Hematopoietic multipotent progenitor cell (in vitro differentiated cells): ENCODE measurements around the gene UGT1A4. TPM values are rescaled to one million over a fixed set of nuclear protein-coding genes. Genes with fewer than 3 reads are reported as not detected.

Experiments
- DNase-seq, 3 donors: peaks; one replicate each; pipeline ENCODE4 v3.0.0-alpha.2; 2011 to 2015; ENCODE audit warnings: low read depth in 2 of 3, low spot score in 2 of 3
- total RNA-seq: library from RNA; depleted of rRNA; stranded (reverse); fragments of >200 nt; gene quantifications from one replicate; pipeline ENCODE4 v1.2.3, GENCODE V29; 2012

The UGT1A4 gene
- not detected for total RNA-seq

- DNase-seq: no peak
These were observed at the start of gene UGT1A4 for GRCh38 chr2:233718552-233718951. Gene UGT1A4 (plus strand): TSS chr2:233718736. CDS start chr2:233718821, 85 bp downstream.

GRCh38 chr2:233671290-233672161, 47.0 kb upstream of the UGT1A4 start, which contains the start of gene UGT1A9:
Gene UGT1A9 (plus strand): TSS chr2:233671898. CDS start chr2:233671935, 37 bp downstream.
- DNase-seq: no peak

- peak in 1 of 3 donors; percentile 41 for DNase-seq
These were observed 45.6 kb upstream of the UGT1A4 start for GRCh38 chr2:233672886-233673285.

GRCh38 chr2:233673896-233674295, 44.6 kb upstream of the UGT1A4 start:
- no peak for DNase-seq

- no peak for DNase-seq
These were observed 44.2 kb upstream of the UGT1A4 start for GRCh38 chr2:233674314-233674713.

- no peak for DNase-seq
These were observed 43.5 kb upstream of the UGT1A4 start for GRCh38 chr2:233674995-233675394.

GRCh38 chr2:233676046-233676445, 42.5 kb upstream of the UGT1A4 start:
- no peak for DNase-seq

- no peak for DNase-seq
These were observed 39.3 kb upstream of the UGT1A4 start for GRCh38 chr2:233679196-233679595.

GRCh38 chr2:233680361-233681045, 38.0 kb upstream of the UGT1A4 start:
- DNase-seq: no peak

GRCh38 chr2:233681521-233682099, 36.9 kb upstream of the UGT1A4 start, which contains the start of gene UGT1A7:
Gene UGT1A7 (plus strand): TSS chr2:233681901. CDS start chr2:233681938, 37 bp downstream.
- no peak for DNase-seq

- no peak for DNase-seq
These were observed 33.9 kb upstream of the UGT1A4 start for GRCh38 chr2:233684640-233685039.

GRCh38 chr2:233686928-233687327, 31.6 kb upstream of the UGT1A4 start:
- no peak for DNase-seq

- DNase-seq: no peak
These were observed 30.2 kb upstream of the UGT1A4 start for GRCh38 chr2:233688341-233688740.

- DNase-seq: peak in 1 of 3 donors; percentile 26
These were observed 29.5 kb upstream of the UGT1A4 start for GRCh38 chr2:233689031-233689430.

- peak in 1 of 3 donors; percentile 42 for DNase-seq
These were observed 29.0 kb upstream of the UGT1A4 start for GRCh38 chr2:233689501-233689900.

- no peak for DNase-seq
These were observed 28.1 kb upstream of the UGT1A4 start for GRCh38 chr2:233690444-233690843.

- no peak for DNase-seq
These were observed 26.8 kb upstream of the UGT1A4 start for GRCh38 chr2:233691443-233692433.

GRCh38 chr2:233692648-233693047, 25.9 kb upstream of the UGT1A4 start, which contains the start of gene UGT1A6:
Gene UGT1A6 (plus strand): TSS chr2:233692890. CDS start chr2:233693005, 115 bp downstream.
- DNase-seq: no peak

GRCh38 chr2:233693963-233694362, 24.6 kb upstream of the UGT1A4 start:
- DNase-seq: no peak

- DNase-seq: no peak
These were observed 19.8 kb upstream of the UGT1A4 start for GRCh38 chr2:233698740-233699139.
